NCI-H1092 treated with DMSO at 0.1 percent for 48 hours (cell line): ENCODE results near the gene ANGPTL1.

Experiments
- DNase-seq: peaks from one replicate; lab custom pipeline; 2025; lab: John Stamatoyannopoulos, UW

Gene ANGPTL1

GRCh38 chr1:178870944-178871343, at the start of gene ANGPTL1:
Gene ANGPTL1 (minus strand): TSS chr1:178871077. CDS start chr1:178865776, 5,301 bp downstream.
- DNase-seq = no peak

- DNase-seq = no peak
Observed at GRCh38 chr1:178919581-178919980, 48.7 kb upstream of the ANGPTL1 start.

- no peak for DNase-seq
Observed at GRCh38 chr1:178918955-178919354, 48.1 kb upstream of the ANGPTL1 start.

- DNase-seq = no peak
Observed at GRCh38 chr1:178918308-178918707, 47.4 kb upstream of the ANGPTL1 start.

GRCh38 chr1:178916448-178917174, 45.7 kb upstream of the ANGPTL1 start:
- DNase-seq = no peak

GRCh38 chr1:178912597-178912996, 41.7 kb upstream of the ANGPTL1 start:
- no peak for DNase-seq

- DNase-seq = no peak
Observed at GRCh38 chr1:178910023-178910422, 39.1 kb upstream of the ANGPTL1 start.

- DNase-seq = no peak
Observed at GRCh38 chr1:178908358-178908757, 37.5 kb upstream of the ANGPTL1 start.

GRCh38 chr1:178901482-178902125, 30.7 kb upstream of the ANGPTL1 start:
- no peak for DNase-seq

GRCh38 chr1:178899402-178899801, 28.5 kb upstream of the ANGPTL1 start:
- no peak for DNase-seq

GRCh38 chr1:178898401-178898800, 27.5 kb upstream of the ANGPTL1 start:
- no peak for DNase-seq

- no peak for DNase-seq
Observed at GRCh38 chr1:178895928-178896327, 25.1 kb upstream of the ANGPTL1 start.

GRCh38 chr1:178886551-178886950, 15.7 kb upstream of the ANGPTL1 start:
- DNase-seq = no peak

GRCh38 chr1:178885869-178886268, 15.0 kb upstream of the ANGPTL1 start:
- DNase-seq = peak; percentile 6

GRCh38 chr1:178881950-178882349, 11.1 kb upstream of the ANGPTL1 start:
- no peak for DNase-seq

- no peak for DNase-seq
Observed at GRCh38 chr1:178877896-178878295, 7.0 kb upstream of the ANGPTL1 start.

- DNase-seq = no peak
Observed at GRCh38 chr1:178875936-178876335, 5.1 kb upstream of the ANGPTL1 start.

- DNase-seq = no peak
Observed at GRCh38 chr1:178874966-178875365, 4.1 kb upstream of the ANGPTL1 start.

- no peak for DNase-seq
Observed at GRCh38 chr1:178871551-178872320, 859 bp upstream of the ANGPTL1 start.

- DNase-seq = no peak
Observed at GRCh38 chr1:178870221-178870620, 656 bp downstream of the ANGPTL1 start.

GRCh38 chr1:178869119-178869697, 1.7 kb downstream of the ANGPTL1 start:
- no peak for DNase-seq

- no peak for DNase-seq
Observed at GRCh38 chr1:178868706-178869105, 2.2 kb downstream of the ANGPTL1 start.

- no peak for DNase-seq
Observed at GRCh38 chr1:178867670-178868069, 3.2 kb downstream of the ANGPTL1 start.
